RWPE1 (cell line): Measurements from ENCODE around the gene PPY.
"Not testable (repeated sequence)": the region's sequence is repeated elsewhere in the genome, so short reads cannot be mapped to it uniquely, and the experiment has no call there.

ENCODE experiments used
- CTCF ChIA-PET: fragments of 350-600 bp; sonication (Branson Sonifier 250); formaldehyde crosslinking; extraction: SDS; loops from one replicate; lab custom pipeline; 2021; lab: Yijun Ruan, JAX
- POLR2A ChIA-PET: fragments of 400-600 bp; formaldehyde crosslinking; extraction: SDS; loops from one replicate; lab custom pipeline; 2020; ENCODE audit warnings: antibody characterized with exemption; ENCODE audit not compliant: low non-redundant PET; lab: Yijun Ruan, JAX
- DNase-seq: peaks from one replicate; pipeline ENCODE4 v3.0.0; 2012; ENCODE audit warnings: low spot score
- H3K27ac ChIP-seq: fragments of 450-650 bp; 2 replicates; pipeline ENCODE4 v1.5.1; 2017
- TF ChIP-seq, protein P1 (sequence below): fragments of 450-650 bp; conservative IDR thresholded peaks from 2 replicates; pipeline ENCODE4 v1.5.1; 2017; ENCODE audit warnings: low read depth, mild to moderate bottlenecking

PPY gene

GRCh38 chr17:43967251-43967875 lies 25.1 kb upstream of the PPY start:
- H3K27ac ChIP-seq, result no peak overlapping the region
- ChIA-PET CTCF (interaction anchor here (0.9 kb wide), 1 partner anchor 24 kb away, joined by 4 read pairs; no protein-coding TSS in a partner anchor), POLR2A (interaction anchor here (0.5 kb wide), 1 partner anchor 39 kb away, joined by 5 read pairs; no protein-coding TSS in a partner anchor)
- TF ChIP-seq, protein P1, sequence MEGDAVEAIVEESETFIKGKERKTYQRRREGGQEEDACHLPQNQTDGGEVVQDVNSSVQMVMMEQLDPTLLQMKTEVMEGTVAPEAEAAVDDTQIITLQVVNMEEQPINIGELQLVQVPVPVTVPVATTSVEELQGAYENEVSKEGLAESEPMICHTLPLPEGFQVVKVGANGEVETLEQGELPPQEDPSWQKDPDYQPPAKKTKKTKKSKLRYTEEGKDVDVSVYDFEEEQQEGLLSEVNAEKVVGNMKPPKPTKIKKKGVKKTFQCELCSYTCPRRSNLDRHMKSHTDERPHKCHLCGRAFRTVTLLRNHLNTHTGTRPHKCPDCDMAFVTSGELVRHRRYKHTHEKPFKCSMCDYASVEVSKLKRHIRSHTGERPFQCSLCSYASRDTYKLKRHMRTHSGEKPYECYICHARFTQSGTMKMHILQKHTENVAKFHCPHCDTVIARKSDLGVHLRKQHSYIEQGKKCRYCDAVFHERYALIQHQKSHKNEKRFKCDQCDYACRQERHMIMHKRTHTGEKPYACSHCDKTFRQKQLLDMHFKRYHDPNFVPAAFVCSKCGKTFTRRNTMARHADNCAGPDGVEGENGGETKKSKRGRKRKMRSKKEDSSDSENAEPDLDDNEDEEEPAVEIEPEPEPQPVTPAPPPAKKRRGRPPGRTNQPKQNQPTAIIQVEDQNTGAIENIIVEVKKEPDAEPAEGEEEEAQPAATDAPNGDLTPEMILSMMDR, result no peak
- no peak for DNase-seq

DNA sequence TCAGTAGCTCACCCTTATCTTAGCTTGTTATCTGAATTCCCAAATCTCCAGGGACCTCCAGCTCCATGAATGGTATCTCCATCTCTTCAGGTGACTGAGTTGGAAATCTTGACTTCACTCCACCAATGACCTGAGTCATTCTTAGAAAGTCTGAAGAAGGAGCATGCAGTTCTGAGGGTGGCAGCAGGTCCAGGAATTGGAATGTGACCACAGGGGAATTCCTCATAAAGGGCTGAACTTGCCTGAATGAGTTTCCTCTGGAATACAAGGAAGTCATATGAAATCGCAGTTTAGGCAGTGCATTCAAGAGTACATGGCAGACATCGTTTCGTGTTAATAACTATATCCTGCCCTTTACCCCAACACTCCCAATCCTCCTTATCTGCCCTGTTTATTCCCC lies 24.0 kb upstream of the PPY start:
- POLR2A ChIA-PET, result no interaction called here
- no peak for DNase-seq
- no peak overlapping the region for H3K27ac ChIP-seq
- CTCF ChIA-PET, result no interaction called here
- TF ChIP-seq, protein P1, result no peak

- POLR2A ChIA-PET, result no interaction called here
- CTCF ChIA-PET, result no interaction called here
- TF ChIP-seq, protein P1, result no peak
- DNase-seq, result no peak
- no peak overlapping the region for H3K27ac ChIP-seq
Measured at GRCh38 chr17:43962479-43962878, 20.2 kb upstream of the PPY start.

GRCh38 chr17:43961954-43962353 lies 19.7 kb upstream of the PPY start:
- ChIA-PET POLR2A (no interaction called here), CTCF (interaction anchor here (0.5 kb wide), 1 partner anchor 196 kb away, joined by 6 read pairs; no protein-coding TSS in a partner anchor)
- TF ChIP-seq, protein P1, result no peak
- no peak overlapping the region for H3K27ac ChIP-seq
- no peak for DNase-seq

DNA sequence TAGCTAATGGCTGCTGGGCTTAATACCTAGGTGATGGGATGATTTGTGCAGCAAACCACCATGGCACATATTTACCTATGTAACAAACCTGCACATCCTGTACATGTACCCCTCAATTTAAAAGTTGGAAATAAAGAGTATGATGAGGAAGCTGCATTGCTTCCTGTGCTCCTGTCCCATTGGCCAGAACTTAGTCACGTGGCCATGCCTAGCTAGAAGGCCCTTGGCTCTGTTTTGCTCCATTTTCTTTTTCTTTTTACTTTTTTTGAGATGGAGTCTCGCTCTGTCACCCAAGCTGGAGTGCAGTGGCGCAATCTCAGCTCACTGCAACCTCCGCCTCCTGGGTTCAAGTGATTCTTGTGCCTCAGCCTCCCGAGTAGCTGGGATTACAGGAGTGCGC lies 19.0 kb upstream of the PPY start:
- CTCF ChIA-PET, result interaction anchor here (0.6 kb wide), 1 partner anchor 10 kb away, joined by 7 read pairs; no protein-coding TSS in a partner anchor
- POLR2A ChIA-PET, H3K27ac ChIP-seq, DNase-seq: not testable (repeated sequence)

- DNase-seq, result no peak
- CTCF ChIA-PET, result interaction anchor here (0.5 to 3.1 kb wide), 3 partner anchors 15 to 170 kb away, joined by 3 to 22 read pairs (median 3); no protein-coding TSS in a partner anchor
- POLR2A ChIA-PET, result no interaction called here
- TF ChIP-seq, protein P1, result no peak
- no peak overlapping the region for H3K27ac ChIP-seq
Measured at GRCh38 chr17:43958748-43959352, 16.6 kb upstream of the PPY start.

DNA sequence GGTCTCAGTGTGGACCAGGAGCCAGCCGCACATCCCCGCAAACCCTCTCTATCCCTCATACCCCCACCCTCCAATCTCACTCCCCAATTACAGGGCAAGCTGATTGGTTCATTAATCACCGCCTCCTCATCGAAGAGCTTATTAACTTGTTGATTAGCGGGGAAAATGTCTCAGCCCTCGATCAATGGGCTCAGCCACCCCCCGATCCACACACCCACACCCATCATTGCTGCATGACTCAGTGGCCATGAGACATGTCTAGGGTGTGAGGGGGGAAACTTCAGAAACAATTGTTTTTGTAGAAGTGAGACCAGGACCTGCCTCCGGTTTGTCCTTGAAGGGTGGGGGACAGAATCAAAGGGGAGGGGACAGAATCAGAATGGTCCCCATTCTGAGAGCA lies 13.9 kb upstream of the PPY start:
- TF ChIP-seq, protein P1, result no peak
- ChIA-PET CTCF (no interaction called here), POLR2A (no interaction called here)
- DNase-seq, result no peak
- H3K27ac ChIP-seq, result no peak overlapping the region
